ENCODE results near the gene SETSIP. TPM values are rescaled to one million over a fixed set of nuclear protein-coding genes. Genes with fewer than 3 reads are reported as not detected.
A peak's percentile ranks its signal among the peaks of the same experiment; 100 is the strongest.

The SETSIP gene
- total RNA-seq, 1 experiment from 2014 or later, result not detected

GRCh38 chr1:92066321-92066720 lies 8.9 kb downstream of the SETSIP start:
- ChIA-PET POLR2A (no interaction called here), CTCF (no interaction called here)
- intact Hi-C loops (cut with micrococcal nuclease; ENCODE audit: unreplicated experiment), result no loop called here
- BruUV-seq (replicated peaks), result no TSS peak
- H3K36me3 Mint-ChIP-seq (ENCODE audit: insufficient read depth, unreplicated experiment), result no peaks in the 10 kb centered on the region
- H3K27ac Mint-ChIP-seq (ENCODE audit: unreplicated experiment), result no peak overlapping the region
- no peaks in the 10 kb centered on the region for H3K27me3 Mint-ChIP-seq (ENCODE audit: insufficient read depth, unreplicated experiment)
- DNase-seq, result no peak
- no peaks in the 10 kb centered on the region for H3K4me1 ChIP-seq
- H3K4me3 ChIP-seq (ENCODE audit: low read depth, low read length), result no peak overlapping the region
- H3K4me1 Mint-ChIP-seq (ENCODE audit: low read depth, unreplicated experiment), result no peaks in the 10 kb centered on the region
- H3K36me3 ChIP-seq (ENCODE audit: control insufficient read depth, insufficient read depth, low read length), result no peaks in the 10 kb centered on the region
- no peak for TF ChIP-seq CTCF (IDR thresholded peaks at IDR 0.05; ENCODE audit: insufficient read depth in 1 of 2, low read depth in 1 of 2, low read length in 1 of 2, severe bottlenecking in 1 of 2, unreplicated experiment in 1 of 2)
- H3K4me3 Mint-ChIP-seq (ENCODE audit: unreplicated experiment), result no peak overlapping the region
- H3K9me3 ChIP-seq, result no peaks in the 10 kb centered on the region
- no peaks in the 10 kb centered on the region for H3K9me3 Mint-ChIP-seq (ENCODE audit: unreplicated experiment)
- no peaks in the 10 kb centered on the region for H3K27me3 ChIP-seq (replicated peaks; ENCODE audit: control insufficient read depth, insufficient read depth, low read length)

- POLR2A ChIA-PET, result no interaction called here
Measured at GRCh38 chr1:92065042-92065441, 10.2 kb downstream of the SETSIP start.

GRCh38 chr1:92051948-92052347 lies 23.3 kb downstream of the SETSIP start:
- Mint-ChIP-seq H3K36me3 (ENCODE audit: insufficient read depth, unreplicated experiment) (no peaks in the 10 kb centered on the region), H3K9me3 (ENCODE audit: unreplicated experiment) (no peaks in the 10 kb centered on the region), H3K4me3 (ENCODE audit: unreplicated experiment) (no peak overlapping the region), H3K27me3 (ENCODE audit: insufficient read depth, unreplicated experiment) (peaks cover 3% of the 10 kb centered on the region), H3K27ac (ENCODE audit: unreplicated experiment) (no peak overlapping the region), H3K4me1 (ENCODE audit: low read depth, unreplicated experiment) (no peaks in the 10 kb centered on the region)
- intact Hi-C loops (cut with micrococcal nuclease; ENCODE audit: unreplicated experiment), result no loop called here
- Histone ChIP-seq H3K4me1 (no peaks in the 10 kb centered on the region), H3K36me3 (ENCODE audit: control insufficient read depth, insufficient read depth, low read length) (no peaks in the 10 kb centered on the region), H3K4me3 (ENCODE audit: low read depth, low read length) (no peak overlapping the region), H3K9me3 (no peaks in the 10 kb centered on the region), H3K27me3 (replicated peaks; ENCODE audit: control insufficient read depth, insufficient read depth, low read length) (no peaks in the 10 kb centered on the region)
- POLR2A ChIA-PET, result no interaction called here
- no peak for DNase-seq
- BruUV-seq (replicated peaks), result no TSS peak
- CTCF ChIA-PET, result no interaction called here
- no peak for TF ChIP-seq CTCF (IDR thresholded peaks at IDR 0.05; ENCODE audit: insufficient read depth in 1 of 2, low read depth in 1 of 2, low read length in 1 of 2, severe bottlenecking in 1 of 2, unreplicated experiment in 1 of 2)

More at GRCh38 chr1:92065042-92065441, 10.2 kb downstream of the SETSIP start:
- BruUV-seq (replicated peaks), result no TSS peak
- Mint-ChIP-seq H3K27ac (ENCODE audit: unreplicated experiment) (no peak overlapping the region), H3K4me3 (ENCODE audit: unreplicated experiment) (no peak overlapping the region), H3K9me3 (ENCODE audit: unreplicated experiment) (no peaks in the 10 kb centered on the region), H3K27me3 (ENCODE audit: insufficient read depth, unreplicated experiment) (no peaks in the 10 kb centered on the region), H3K4me1 (ENCODE audit: low read depth, unreplicated experiment) (no peaks in the 10 kb centered on the region), H3K36me3 (ENCODE audit: insufficient read depth, unreplicated experiment) (no peaks in the 10 kb centered on the region)
- CTCF ChIA-PET, result no interaction called here
- H3K4me1 ChIP-seq, result no peaks in the 10 kb centered on the region
- no peak for DNase-seq
- no peaks in the 10 kb centered on the region for H3K9me3 ChIP-seq
- no peaks in the 10 kb centered on the region for H3K36me3 ChIP-seq (ENCODE audit: control insufficient read depth, insufficient read depth, low read length)
- peak in 1 of 2 experiments; percentile 27 for TF ChIP-seq CTCF (IDR thresholded peaks at IDR 0.05; ENCODE audit: insufficient read depth in 1 of 2, low read depth in 1 of 2, low read length in 1 of 2, severe bottlenecking in 1 of 2, unreplicated experiment in 1 of 2)
- no peaks in the 10 kb centered on the region for H3K27me3 ChIP-seq (replicated peaks; ENCODE audit: control insufficient read depth, insufficient read depth, low read length)
- H3K4me3 ChIP-seq (ENCODE audit: low read depth, low read length), result no peak overlapping the region
- intact Hi-C loops (cut with micrococcal nuclease; ENCODE audit: unreplicated experiment), result loop anchor here (1.0 kb wide), 2 partner anchors 15 to 68 kb away; partner anchors contain the start of gene BTBD8
